Adrenal gland (tissue), 12 donors: Measurements from ENCODE around the gene XYLT2. TPM values are rescaled to one million over a fixed set of nuclear protein-coding genes. Genes with fewer than 3 reads are reported as not detected.

ENCODE experiments used
- DNase-seq, 7 donors: peaks; one replicate each; pipeline ENCODE4 v3.0.0-alpha.2; 2019 to 2020
- H3K27ac ChIP-seq, 5 donors: fragments of 200-600 bp; sonication (generic) in 4 of 5; 1 replicate in 3 of 5; 2 replicates in 2 of 5; pipeline versions ENCODE4 v1.5.1 to v1.8.0; 2016 to 2020; ENCODE audit warnings: mild to moderate bottlenecking in 1 of 5
- H3K27me3 ChIP-seq: fragments of 200-600 bp; 2 replicates; pipeline ENCODE4 v1.8.0; 2021
- H3K36me3 ChIP-seq, 2 donors: fragments of 200-600 bp; replicated peaks in 1 of 2; 1 replicate in 1 of 2; 2 replicates in 1 of 2; pipeline versions ENCODE4 v1.5.1 to v1.8.0; 2018 to 2022
- H3K4me1 ChIP-seq, 2 donors: fragments of 200-600 bp; replicated peaks in 1 of 2; 1 replicate in 1 of 2; 2 replicates in 1 of 2; pipeline versions ENCODE4 v1.5.1 to v1.8.0; 2018 to 2021
- H3K4me3 ChIP-seq, 4 donors: fragments of 200-600 bp; sonication (generic) in 3 of 4; one replicate each; pipeline ENCODE4 v1.5.1; 2016 to 2018
- H3K9me3 ChIP-seq, 3 donors: fragments of 200-600 bp; sonication (generic) in 1 of 3; replicated peaks in 1 of 3; 1 replicate in 2 of 3; 2 replicates in 1 of 3; pipeline versions ENCODE4 v1.5.1 to v1.8.0; 2016 to 2021
- CTCF ChIP-seq, 6 experiments: fragments of 450-650 bp in 4 of 6; fragments of 200-600 bp in 2 of 6; sonication (generic) in 1 of 6; IDR thresholded peaks; 1 replicate in 5 of 6; 2 replicates in 1 of 6; pipeline versions ENCODE4 v1.5.1 to v1.8.0; 2016 to 2021; ENCODE audit warnings: antibody characterized with exemption in 6 of 6, mild to moderate bottlenecking in 2 of 6, moderate library complexity in 1 of 6
- POLR2A ChIP-seq, 2 donors: fragments of 450-650 bp; IDR thresholded peaks; one replicate each; pipeline ENCODE4 v1.6.1; 2017; ENCODE audit warnings: antibody characterized with exemption in 2 of 2, mild to moderate bottlenecking in 2 of 2, moderate library complexity in 1 of 2
- WGBS, 4 donors: extraction: QIAGEN DNeasy Blood & Tissue Kit in 2 of 4; methylation state at CpG; one replicate each; pipeline versions ENCODE4 v1.1.5 to v1.1.7; 2013 to 2017; 5-methylcytosine and 5-hydroxymethylcytosine counted together
- intact Hi-C, 2 donors: fragments of 100-400 bp; cut with DNase I; formaldehyde crosslinking; loops; one replicate each; pipeline versions ENCODE4 v1.14.1 to v1.15.0; 2022 to 2023
- polyA plus RNA-seq, 3 donors: library from polyadenylated mRNA; stranded (reverse); fragments of 200-250 nt in 2 of 3; fragments of 350-450 nt in 1 of 3; fragmentation: Illumina TruSeq in 1 of 3; extraction: RNeasy Lipid Tissue Mini Kit (QIAGEN cat#74804) in 1 of 3; gene quantifications; one replicate each; pipeline ENCODE4 v1.2.3, GENCODE V29; 2013 to 2014
- total RNA-seq, 9 donors: library from RNA; depleted of rRNA in 4 of 9; stranded (reverse); fragments of >200 nt in 4 of 9; fragments of 120-200 nt in 1 of 9; fragmentation: NEBNext Ultra II Directional in 1 of 9; extraction: Animal tissue kit (Norgen Biotek cat#: 25700) in 1 of 9; gene quantifications; one replicate each; pipeline versions ENCODE4 v1.1.0 to v1.2.4, GENCODE V29; 2013 to 2023
- donor health status: healthy with polysubstance abuse.
- donor health status: Bipolar disorder and iron deficiency.
- donor health status: DM: yes; HTN: yes; CAD: no.
- donor health status: DM: no; HTN: no; CAD: no.
- donor health status: DM: no; HTN: no; CAD: no.
- donor health status: DM: yes; HTN: yes; CAD: no.

XYLT2 gene
- total and polyA plus RNA-seq, 12 donors = 4.6 to 40.3 (median 29.1) TPM

GRCh38 chr17:50379351-50380132 is 33.6 kb downstream of the XYLT2 start:
- Histone ChIP-seq H3K27me3 (no peaks in the 10 kb centered on the region), H3K36me3 (peaks cover 0 to 45% of the 10 kb centered on the region in 2 donors), H3K27ac (no peak overlapping the region), H3K4me3 (no peak overlapping the region), H3K9me3 (no peaks in the 10 kb centered on the region), H3K4me1 (no peaks in the 10 kb centered on the region)
- TF ChIP-seq POLR2A (IDR thresholded peaks at IDR 0.05) (no peak), CTCF (IDR thresholded peaks at IDR 0.05) (no peak)
- intact Hi-C loops = no loop called here
- WGBS, 4 donors = 90 to 94% (median 91%) methylated on average over 6 of the region's 6 CpGs
- no peak for DNase-seq

GRCh38 chr17:50380369-50381259 is 34.7 kb downstream of the XYLT2 start:
- H3K36me3 ChIP-seq = peaks cover 0 to 56% of the 10 kb centered on the region in 2 donors

GRCh38 chr17:50381260-50381815 is 35.4 kb downstream of the XYLT2 start:
- WGBS, 4 donors = 87 to 93% (median 91%) methylated on average over 7 of the region's 7 CpGs

More at GRCh38 chr17:50380369-50381259, 34.7 kb downstream of the XYLT2 start:
- no peak for DNase-seq
- intact Hi-C loops = no loop called here
- no peak overlapping the region for H3K27ac ChIP-seq
- no peaks in the 10 kb centered on the region for H3K9me3 ChIP-seq
- no peak for TF ChIP-seq POLR2A (IDR thresholded peaks at IDR 0.05)
- TF ChIP-seq CTCF (IDR thresholded peaks at IDR 0.05) = no peak
- 85 to 91% (median 89%) methylated on average over 10 to 13 of the region's 13 CpGs for WGBS, 4 donors
- H3K27me3 ChIP-seq = no peaks in the 10 kb centered on the region
- no peak overlapping the region for H3K4me3 ChIP-seq
- no peaks in the 10 kb centered on the region for H3K4me1 ChIP-seq

More at GRCh38 chr17:50381260-50381815, 35.4 kb downstream of the XYLT2 start:
- DNase-seq = no peak
- Histone ChIP-seq H3K36me3 (peaks cover 0 to 63% of the 10 kb centered on the region in 2 donors), H3K9me3 (no peaks in the 10 kb centered on the region), H3K4me3 (no peak overlapping the region), H3K27me3 (no peaks in the 10 kb centered on the region), H3K27ac (no peak overlapping the region), H3K4me1 (no peaks in the 10 kb centered on the region)
- intact Hi-C loops = no loop called here
- no peak for TF ChIP-seq POLR2A (IDR thresholded peaks at IDR 0.05)
- TF ChIP-seq CTCF (IDR thresholded peaks at IDR 0.05) = no peak
